Stimulated activated CD8-positive, alpha-beta memory T cell treated with anti-CD3 and anti-CD28 coated beads, Interleukin-12 subunit alpha, Interleukin-12 subunit beta, amount 100 ng/mL, for 24 hours (primary cell): ENCODE data around the gene GPC1.

Source experiments
- DNase-seq: peaks from one replicate; pipeline ENCODE4 v3.0.0-alpha.2; 2020; ENCODE audit errors: extremely low read depth

Gene GPC1

DNA sequence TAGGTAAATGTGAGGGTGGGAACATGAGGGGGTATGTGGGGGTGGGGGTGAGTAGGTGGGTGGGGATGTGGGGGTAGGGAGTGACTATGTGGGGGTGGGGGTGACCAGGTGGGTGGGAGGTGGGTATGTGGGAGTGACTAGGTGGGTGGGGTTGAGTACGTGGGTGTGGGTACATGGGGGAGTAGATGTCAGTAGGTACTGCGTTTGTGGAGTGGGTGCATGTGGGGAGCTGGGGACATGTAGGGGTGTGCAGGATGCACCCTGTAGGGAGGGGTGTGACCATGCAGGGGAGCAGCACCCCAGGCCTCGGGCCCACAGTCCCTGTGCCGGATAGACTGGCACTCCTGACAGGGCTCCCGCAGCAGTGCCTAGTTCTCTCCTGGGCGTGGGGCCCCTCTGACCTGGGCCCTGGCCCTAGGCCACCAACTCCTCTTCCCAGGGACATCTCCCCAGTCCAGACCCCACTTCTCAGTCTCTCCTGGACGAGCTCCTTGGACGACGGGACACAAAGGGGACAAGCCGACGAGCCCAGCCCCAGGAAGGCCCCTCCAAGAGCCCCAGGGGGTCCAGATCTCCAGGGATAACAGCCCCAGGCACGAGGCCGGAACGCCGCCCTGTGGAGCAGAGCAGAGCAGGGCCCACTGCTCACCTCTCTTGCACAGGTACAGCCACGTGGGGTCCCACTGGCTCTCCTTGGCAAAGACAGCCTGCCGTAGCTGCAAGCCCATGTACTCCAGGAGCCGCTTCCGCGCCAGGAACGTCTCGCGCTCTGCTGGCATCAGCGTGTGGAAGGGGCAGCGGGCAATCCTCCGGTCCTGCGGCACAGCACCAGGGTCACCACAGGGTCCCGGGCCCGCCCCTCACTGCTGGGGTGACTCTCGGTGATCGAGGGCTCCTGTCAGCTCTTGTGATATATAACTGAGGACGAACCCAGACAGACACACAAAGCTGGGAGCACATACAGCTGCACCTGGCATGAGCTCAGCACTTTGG, 64.1 kb downstream of the GPC1 start:
- no peak for DNase-seq

DNA sequence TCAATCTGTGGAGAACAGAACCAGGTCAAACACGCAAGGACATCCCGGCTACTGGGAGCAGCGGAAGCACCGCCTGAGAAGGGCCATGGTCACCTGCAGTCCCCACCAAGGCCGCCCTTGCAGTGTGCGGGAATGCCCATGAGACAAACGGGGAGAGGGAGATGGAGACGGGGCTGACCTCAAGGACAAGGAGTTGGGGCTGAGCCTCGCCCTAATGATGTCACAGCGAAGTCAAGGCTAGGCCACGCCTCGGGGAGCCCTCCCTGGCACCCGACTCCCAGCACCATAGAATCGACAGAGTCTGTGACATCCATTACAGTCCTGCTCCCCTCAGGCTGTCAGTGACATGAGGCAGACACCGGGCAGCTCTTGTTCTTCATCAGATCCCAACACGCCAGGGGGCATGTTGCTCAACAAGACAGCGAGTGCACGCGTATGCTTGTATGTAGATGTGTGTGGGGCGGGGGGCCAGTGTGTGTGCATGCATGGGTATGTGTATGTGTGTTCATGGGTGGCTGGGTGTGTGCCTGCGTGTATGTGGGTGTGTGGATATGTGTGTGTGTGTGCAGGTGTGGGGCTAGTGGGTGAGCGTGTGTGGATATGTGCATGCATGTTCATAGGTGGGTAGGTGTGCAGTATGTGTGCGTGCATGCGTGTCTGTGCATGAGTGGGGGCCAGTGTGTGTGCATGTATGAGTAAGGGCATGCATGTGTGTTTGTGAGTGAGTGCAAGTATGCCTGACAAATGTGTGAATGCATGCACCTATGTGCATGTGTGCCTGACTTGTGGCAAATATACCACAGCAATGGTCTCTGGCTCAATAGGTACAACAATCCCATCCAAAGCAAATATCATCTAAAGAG, 65.3 kb downstream of the GPC1 start:
- no peak for DNase-seq

DNA sequence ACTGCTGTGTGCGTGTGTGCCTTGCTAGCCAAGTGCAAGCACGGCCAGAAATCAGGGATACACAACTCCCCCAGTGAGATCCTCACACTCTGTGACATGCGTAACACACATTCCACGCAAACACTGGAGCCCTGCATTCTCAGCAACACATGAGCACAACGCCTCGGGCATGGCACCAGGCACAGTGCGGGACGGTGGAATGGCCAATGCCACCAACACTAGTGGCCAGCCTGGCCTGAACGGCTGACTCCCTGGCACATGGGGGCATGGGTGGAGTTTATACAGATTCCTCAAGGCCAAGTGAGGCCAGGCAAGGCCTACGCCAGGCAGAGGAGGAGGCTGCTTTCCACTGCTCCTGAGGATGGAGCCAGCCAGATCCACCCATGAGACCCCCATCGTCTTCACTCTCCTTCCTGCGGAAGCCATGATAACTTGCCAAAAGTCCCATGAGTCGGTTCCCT, 66.1 kb downstream of the GPC1 start:
- no peak for DNase-seq

DNA sequence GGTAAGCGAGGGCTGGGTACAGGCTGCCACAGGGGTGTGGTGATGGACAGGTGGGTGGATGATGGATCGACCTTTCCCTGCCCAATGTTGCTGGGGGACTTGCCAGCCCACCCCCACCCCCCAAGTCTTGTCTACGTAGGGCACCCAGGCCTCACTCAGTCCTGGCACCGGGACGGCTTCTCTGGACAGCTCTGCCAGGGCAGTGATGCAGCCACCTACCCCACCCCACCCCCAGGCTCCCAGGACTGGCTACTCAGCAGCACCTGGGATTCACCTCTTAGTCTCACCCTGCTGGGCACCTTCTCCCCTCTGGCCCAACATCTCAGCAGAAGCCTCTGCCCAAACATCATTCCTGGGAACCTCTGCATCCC, 66.6 kb downstream of the GPC1 start:
- DNase-seq: no peak

DNA sequence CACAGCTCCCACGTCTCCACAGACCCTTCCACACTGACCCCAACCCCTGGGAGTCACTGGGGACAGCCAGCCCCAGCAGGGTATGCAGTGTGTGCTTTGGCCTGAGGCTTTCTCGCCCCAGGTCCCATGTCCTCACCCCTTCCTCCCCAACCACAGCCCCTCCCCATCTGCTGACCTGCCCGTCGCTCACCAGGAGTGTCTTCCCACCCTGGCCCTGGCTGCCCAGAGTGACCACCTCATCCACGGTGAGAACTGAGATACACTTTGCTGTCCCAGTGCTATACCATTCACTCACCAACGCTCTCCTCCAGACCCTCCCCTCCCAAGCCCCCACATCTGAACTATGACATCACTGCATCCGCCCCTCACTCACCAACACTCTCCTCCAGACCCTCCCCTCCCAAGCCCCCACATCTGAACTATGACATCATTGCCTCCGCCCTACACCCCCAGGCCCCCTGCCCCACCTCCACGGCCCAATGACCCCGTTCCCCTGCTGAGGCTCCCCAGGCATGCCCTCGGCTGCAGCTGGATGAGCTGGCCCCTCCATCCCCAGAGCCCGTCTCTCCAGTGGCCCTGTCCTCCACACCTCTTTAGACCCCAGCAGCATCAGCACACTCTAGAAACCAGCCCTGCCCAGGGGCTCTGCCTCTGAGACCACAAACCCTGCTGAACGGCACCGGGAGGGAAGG, 67.1 kb downstream of the GPC1 start:
- DNase-seq: no peak

DNA sequence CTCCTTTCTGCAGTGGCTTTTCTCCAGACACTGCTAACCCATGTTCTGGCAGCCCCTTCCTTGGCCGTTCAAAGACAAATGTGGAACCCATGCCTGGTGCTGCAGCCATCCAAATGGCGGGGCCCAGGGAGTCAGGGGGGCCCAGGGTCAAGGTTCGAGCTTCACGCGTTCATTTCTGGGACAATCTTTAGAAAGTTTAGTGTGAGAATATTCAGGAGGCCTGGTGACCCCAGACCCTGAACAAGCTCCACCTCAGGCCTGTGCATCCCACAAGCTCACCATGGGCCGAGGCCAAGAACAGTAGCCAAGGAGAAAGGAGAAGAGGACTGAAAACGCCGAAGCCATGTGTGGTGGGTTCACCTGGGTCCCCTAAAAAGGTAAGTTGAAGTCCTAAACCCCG, 67.9 kb downstream of the GPC1 start:
- DNase-seq: no peak

DNA sequence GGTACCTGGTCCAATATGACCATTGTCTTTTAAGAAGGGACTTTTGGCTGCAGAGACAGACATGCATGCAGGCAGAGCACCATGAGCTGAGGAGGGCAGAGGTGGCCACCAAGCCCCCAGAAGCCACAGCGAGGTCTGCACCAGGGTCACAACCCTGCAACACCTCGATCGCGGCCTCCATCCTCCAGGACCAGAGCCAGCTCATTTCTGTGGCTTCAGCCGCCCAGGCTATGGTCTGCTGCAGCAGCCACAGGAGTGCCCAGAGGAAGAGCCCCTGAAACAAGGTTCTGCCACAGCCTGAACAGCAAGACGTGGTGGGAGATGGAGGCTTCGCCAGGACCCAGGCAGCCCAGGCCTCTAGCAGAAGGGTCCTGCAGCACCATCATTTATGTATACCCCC, 68.4 kb downstream of the GPC1 start:
- DNase-seq: no peak

DNA sequence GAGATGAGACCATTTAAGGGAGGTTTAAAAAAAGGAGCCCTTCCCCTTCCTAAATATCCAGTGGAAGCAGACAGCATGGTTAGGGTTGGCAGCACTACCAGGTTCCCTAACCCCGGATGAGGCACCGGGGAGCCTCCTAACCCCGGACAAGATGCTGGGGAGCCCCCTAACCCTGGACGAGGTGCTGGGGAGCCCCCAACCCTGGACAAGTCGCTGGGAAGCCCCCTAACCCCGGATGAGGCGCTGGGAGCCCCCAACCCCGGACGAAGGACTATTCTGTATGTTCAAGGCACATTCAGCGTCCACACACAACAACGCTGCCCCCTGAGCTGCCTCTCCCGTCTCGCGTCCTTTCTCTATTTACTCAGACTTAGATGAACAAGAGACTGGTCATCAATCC, 70.4 kb downstream of the GPC1 start:
- DNase-seq: no peak

DNA sequence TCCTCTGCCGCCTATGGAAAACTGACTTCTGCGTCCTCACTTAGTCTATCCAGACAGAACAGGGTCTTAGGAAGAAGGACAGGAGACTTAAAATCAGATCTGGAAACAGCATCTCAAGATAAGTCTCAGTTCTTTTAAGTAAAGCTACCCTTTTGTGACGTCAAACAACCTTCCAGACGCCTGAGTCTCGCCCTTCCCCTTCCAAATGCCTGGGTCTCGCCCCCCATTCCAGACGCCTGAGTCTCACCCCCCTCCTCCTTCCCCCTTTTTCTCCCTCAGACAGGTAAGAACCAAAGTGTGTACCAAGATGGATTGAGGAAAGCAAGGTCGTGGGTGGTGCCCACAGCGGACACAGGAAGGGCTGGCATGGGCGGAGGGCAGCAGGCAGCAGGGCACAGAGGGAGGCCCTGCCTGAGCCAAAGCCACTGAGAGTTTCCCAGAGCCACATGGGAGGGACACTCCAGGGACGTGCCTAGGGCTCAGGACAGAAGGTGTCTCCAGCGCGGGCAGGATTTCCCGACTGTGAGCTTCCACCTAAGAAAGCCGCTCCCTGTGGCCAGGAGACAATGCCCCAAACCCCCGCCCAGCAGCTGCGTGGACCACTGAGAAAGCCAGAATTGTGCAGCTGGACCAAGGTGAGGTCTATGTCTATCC, 71.1 kb downstream of the GPC1 start:
- DNase-seq: no peak

DNA sequence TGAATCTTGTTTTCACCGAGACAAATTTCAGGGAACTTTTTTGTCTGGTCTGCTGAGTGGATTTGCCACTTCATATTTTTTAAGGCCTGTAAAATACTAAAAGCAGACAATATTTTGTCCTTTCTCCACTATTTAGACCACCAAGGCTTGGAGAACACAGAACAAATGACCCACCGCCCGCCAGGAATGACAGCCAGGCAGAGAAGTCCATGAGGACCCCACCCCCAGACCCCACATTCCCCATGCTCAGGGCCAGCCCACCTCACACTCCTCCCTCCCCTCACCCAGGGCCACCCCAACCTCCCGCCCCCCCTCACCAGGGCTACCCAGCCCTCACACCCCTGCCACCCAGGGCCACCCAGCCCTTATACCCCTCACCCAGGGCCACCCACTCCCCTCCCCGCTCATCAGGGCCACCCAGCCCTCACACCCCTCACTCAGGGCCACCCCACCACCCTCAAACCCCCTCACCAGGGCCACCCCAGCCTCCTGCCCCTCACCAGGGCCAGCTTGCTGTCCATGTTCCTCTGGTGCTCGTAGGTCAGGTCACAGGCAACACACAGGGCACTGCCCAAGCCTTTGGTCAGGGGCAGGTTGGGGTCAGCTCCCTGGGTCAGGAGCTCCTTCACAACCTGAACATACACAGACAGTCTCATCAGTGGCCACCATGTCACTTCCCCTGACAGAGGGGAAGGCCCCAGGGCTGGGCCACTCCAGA, 71.8 kb downstream of the GPC1 start:
- no peak for DNase-seq

DNA sequence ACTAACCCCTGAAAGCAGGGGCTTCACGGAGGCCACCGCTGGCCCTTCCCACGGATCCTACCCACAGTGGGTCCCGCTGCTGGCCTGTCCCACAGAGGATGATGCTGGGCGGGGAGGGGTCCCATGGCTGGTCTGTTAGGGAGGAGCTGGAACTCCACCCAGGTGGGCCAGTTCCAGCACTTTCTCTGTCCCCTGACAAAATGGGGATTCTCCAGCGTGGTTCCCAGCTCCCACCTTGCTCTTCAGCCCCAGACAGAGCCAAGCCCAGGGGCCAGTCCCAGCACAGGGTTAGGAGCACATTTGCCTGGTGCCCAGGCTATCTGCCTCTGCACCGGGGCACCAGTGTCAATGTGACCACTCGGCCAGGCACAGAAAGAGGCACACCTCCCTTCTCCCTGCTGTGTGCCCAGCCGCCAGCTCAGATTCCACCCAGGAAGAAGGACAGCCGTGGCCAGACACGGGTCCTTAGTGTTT, 72.4 kb downstream of the GPC1 start:
- DNase-seq: no peak

DNA sequence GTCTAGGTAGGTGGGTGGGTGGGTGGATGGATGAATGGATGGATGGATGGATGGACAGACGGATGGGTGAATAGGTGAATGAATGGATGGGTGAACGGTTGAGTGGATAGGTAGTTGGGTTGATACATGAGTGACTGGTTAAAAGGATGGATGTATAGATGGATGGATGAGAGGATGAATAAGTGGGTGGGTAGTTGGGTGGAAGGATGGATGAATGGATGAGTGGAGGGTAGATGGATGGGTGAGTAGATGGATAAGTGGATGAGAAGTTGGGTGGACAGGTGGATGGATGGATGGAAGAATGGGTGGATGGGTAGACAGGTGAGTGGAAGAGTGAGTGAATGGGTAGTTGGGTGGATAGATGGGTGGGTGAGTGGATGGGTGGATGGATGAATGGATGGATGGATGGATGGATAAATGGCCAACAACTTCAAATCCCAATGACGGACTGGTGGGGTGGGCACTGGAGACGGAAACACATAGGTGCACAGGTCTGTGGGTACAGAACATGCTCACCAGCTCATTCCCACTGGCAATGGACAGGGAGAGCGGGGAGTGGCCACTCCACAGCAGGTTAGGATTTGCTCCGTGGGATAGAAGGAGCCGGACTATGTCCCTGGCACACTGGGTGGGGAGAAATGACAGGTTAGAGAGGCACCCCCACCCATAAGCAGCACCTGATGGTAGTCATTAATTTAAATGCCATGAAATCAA, 73.5 kb downstream of the GPC1 start:
- DNase-seq: no peak

DNA sequence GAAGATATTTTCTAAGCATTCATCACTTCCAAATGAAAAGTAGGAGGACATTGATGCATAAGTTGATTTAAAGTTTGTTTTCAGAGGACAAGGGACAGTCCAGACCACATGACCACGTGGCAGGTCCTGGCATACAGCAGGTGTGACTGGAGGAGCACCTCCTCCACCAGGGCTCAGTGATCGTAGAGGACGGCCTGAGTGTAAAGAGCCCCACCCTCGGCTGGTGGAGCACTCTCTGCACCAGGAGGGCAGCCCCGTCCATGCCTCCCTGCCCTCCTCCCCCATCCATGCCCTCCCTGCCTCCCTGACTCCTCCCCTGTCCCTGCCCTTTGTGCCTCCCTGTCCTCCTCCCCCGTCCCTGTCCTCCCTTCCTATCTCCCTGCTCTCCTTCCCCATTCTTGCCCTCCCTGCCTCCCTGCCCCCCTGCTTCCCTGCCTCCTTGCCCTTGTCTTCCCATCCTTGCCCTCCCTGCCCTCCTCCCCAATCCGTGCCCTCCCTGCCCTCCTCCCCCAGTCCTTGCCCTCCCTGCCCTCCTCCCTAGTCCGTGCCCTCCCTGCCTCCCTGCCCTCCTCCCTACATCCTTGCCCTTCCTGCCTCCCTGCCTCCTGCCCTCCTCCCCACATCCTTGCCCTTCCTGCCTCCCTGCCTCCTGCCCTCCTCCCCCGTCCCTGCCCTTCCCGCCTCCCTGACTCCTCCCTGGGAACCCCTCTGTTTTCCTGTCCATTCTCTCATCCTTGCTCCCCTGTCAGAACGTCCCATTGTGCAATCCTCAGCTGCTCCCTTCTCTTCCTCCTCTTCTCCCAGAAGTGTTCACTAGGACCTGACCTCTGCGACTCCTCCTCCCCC, 74.4 kb downstream of the GPC1 start:
- DNase-seq: no peak

DNA sequence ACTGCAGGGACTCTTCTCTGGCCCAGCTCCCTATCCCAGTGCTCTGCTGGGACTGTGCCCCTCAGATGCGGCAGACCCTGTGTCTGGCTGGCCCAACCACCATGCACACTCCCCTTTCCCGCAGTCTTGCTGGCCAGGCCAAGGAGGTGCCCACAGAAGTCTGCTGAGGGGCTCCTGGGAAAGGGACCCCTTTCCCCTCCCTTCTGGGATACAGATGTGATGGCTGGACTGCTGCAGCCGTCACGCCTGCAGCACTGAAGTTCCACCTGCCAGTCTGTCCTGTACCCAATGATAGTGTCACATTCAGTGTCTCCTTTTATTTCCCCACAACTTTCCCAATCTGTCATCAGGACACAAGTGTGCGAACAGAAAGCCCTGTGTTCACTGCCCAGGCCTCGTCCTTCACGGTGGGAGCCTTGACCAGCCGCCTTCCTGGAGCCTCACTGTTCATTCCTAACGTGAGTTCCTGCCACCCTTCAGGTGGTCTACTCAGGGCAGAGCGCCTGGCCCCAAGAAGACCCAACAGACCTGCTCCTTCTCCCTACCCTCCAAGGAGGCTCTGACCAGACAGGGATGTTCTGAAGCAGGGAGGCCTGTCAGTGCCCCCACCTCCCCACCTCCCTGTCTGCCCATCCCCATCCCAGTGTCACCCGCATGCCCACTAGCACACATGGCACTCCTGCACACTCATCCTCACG, 75.2 kb downstream of the GPC1 start:
- no peak for DNase-seq

DNA sequence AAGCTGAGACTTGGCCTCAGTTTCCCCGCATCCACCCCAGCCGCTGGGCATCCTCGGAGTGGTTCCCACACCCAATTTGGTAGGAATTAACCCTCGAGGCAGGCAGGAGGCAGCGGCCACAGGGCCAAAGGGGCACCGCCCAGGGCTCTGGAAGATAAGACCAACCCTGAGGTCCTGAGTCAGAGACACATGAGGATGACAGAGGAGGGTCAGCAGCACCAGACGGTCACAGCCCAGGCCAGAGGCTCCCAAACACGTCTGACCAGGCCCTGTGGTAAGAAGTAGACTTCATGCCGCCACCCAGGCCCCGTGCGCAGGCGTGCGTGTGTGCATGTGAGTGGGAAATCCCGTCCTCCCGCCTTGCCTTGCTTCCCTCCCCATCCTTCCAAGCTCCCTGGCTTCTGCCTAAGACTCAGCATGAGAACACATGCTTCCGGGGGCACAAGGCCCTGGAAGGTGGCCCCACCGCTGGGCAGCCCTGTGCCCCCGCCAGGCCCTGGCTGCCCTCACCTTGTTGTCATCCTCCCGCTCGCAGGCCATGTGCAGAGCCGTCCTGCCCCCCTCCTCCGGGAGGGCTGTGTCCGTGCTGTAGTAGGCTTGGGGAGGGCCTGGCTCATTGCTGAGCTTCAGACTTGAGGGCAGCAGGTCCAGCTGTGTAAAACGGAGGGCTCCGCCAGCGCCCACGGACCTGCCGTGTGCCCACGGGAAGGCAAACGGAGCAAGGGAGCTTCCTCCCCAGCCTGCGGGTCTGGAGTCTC, 76.1 kb downstream of the GPC1 start:
- no peak for DNase-seq

DNA sequence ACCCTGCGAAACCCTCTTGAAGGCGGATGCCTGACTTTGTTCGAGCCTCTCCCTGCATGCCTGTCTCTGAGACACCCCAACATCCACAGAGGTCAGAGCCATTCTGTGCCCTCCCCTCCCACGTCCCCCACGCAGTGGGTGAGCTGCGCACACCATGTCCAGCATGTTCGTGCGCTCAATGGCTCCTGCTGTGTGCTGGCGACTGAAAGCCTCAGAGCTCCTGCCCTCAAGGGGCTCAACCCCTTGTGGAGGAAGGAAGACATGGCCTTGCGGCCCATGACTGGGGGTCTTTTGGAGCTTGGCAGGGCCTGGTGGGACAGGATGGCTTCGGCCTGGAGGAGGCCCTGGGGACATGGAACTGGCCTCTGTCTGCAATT, 76.6 kb downstream of the GPC1 start:
- no peak for DNase-seq

DNA sequence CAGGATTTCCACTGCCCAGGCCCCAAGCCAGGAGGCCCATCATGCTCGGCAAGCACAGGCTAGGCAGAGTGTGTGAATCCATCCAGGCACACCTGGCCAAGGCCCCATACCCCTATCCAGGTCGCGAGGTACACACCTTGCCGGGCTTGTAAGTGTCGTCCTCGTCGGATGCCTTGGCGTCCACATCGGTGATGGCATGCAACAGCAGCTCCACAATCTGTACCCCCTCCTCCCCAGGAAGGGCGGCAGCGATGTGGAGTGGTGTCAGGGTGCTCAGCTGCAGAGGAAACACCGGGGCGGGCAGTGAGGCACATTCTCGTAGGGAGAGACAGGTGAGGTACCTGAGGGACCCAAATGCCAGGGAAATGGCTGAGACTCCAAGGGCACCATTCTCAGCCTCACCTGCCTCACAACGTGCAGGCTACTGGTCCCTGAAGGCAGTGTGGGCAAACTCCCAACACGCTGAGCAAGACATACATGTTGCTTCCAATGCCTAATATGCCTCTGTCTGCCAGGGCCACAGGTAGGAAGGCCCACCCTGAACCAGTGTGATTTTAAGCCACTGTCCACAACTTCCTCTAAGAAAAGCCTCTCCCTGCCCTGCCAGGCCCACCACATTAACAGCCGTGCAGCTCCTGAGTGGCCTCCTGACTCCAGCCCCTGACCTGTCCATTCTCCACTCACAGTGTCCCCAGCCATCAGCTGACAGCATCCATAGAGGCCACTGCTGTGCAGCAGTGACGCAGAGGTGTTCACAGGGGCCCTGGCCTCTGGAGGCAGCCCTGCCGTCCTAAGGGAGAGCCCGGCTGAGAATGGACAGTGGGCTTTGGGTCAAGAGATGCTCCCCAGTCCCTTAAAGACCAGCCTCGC, 77.4 kb downstream of the GPC1 start:
- no peak for DNase-seq
